Measurements from ENCODE around the gene CANT1. TPM values are rescaled to one million over a fixed set of nuclear protein-coding genes. Genes with fewer than 3 reads are reported as not detected.

The CANT1 gene
- total RNA-seq, 5 donors from 2014 or later (not counting 1 experiment from before 2014, with no cell fraction given) = 46.2 to 63.1 (median 57.7) TPM

DNA sequence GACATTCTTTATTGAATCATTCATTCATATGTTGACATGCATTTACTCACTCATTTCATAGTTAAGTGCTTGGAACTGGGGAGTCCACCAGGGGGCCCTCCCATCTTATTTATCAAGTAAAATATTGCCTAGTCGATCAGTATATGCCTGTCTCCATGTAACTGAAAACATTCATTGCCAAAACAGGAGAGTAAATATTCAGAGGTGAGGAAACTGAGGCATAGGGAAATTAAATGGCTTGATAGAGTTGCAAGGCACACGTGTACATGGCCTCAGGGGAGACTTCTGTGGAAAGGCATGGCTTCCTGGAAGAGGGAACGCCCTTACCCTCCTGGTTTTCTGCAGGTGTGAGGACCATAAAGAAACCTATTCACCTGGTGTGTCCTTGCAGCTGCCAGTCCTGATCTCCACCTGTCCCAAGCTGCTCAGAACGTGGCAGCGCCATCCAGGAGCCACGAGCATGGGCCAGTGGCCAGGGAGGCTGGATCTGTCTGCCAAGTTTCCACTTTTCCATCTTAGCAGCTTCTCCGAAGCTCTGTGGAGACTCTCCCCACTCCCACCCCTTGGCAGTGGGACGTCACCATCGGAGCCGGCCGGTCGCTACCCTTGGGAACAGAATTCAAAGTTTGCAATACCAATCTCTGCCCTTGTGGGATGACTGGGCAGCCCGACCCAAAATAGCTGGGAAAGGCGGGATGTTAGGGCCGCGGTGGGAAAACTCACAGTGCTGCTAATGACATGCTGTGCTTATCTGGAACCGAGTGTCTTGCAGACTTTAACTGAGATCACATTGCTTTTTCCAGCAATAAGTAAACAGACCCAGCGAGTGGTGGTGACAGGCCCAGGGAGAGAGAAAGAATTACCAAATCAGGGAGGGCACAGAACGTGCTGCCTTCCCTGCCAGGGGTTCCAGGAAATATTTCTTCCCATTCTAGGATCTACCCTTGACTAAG, 10.3 kb upstream of the CANT1 start:
- H3K4me1 Mint-ChIP-seq = peaks cover 5 to 8% (median 6%) of the 10 kb centered on the region in 3 donors
- 74% methylated on average over 9 of the region's 19 CpGs for WGBS (ENCODE audit: insufficient coverage)
- POLR2A ChIA-PET = interaction anchor here in 1 of 2 donors (0.7 kb wide), 1 partner anchor 1786 kb away, joined by 5 read pairs; no protein-coding TSS in a partner anchor
- CTCF ChIA-PET = no interaction called here
- DNase-seq (peak in 31 of 35 experiments; percentile 22 to 66 (median 45)), ATAC-seq (replicated peaks in 1 of 4) (peak in 1 of 4 experiments; percentile 52)
- peaks cover 3 to 21% of the 10 kb centered on the region in 2 donors for H3K27me3 Mint-ChIP-seq
- Histone ChIP-seq H3K27ac (ENCODE audit: low read length) (no peak overlapping the region), H3K36me3 (ENCODE audit: control insufficient read depth in 2 of 2, extremely low read depth in 1 of 2, insufficient read depth in 1 of 2, low read length in 1 of 2) (no peaks in the 10 kb centered on the region), H3K4me1 (ENCODE audit: control insufficient read depth in 1 of 2, extremely low read depth in 1 of 2, insufficient read depth in 2 of 2, low read length in 2 of 2) (peaks cover 0 to 15% of the 10 kb centered on the region in 2 experiments), H3K9me3 (no peaks in the 10 kb centered on the region), H3K27me3 (replicated peaks in 1 of 2; ENCODE audit: control insufficient read depth in 2 of 2, extremely low read depth in 1 of 2, insufficient read depth in 2 of 2, low read length in 1 of 2) (peaks cover 0 to 21% of the 10 kb centered on the region in 2 experiments), H3K4me3 (ENCODE audit: control insufficient read depth in 1 of 2, extremely low read depth in 1 of 2, low read length in 1 of 2) (no peak overlapping the region)
- no peak overlapping the region for H3K27ac Mint-ChIP-seq
- no peaks in the 10 kb centered on the region for H3K36me3 Mint-ChIP-seq
- H3K9me3 Mint-ChIP-seq = no peaks in the 10 kb centered on the region
- no peak overlapping the region for H3K4me3 Mint-ChIP-seq

DNA sequence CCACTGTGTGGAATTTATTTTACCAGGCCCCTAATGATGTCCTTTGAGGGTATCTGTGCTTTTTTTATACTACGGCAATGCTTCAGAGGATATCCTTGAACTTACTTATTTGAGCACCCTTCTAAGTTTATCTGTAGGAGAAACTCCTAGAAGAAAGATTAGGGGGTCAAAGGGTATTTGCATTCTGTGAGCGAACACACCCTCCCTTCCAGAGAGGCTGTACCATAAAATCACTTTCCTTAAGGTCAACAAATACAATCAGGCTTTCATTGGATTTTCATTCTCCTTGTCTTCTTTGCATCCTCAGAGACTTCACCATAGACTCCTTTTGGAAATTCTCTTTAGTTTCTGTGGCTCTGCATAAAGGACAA, 9.7 kb upstream of the CANT1 start:
- DNase-seq (no peak), ATAC-seq (replicated peaks in 1 of 4) (no peak)
- H3K4me1 Mint-ChIP-seq = peaks cover 2 to 5% (median 4%) of the 10 kb centered on the region in 3 donors
- no peaks in the 10 kb centered on the region for H3K9me3 ChIP-seq
- no peaks in the 10 kb centered on the region for H3K36me3 Mint-ChIP-seq
- peaks cover 0 to under 1% (median 0%) of the 10 kb centered on the region in 3 donors for H3K9me3 Mint-ChIP-seq
- H3K4me3 ChIP-seq (ENCODE audit: control insufficient read depth in 1 of 2, extremely low read depth in 1 of 2, low read length in 1 of 2) = no peak overlapping the region
- WGBS (ENCODE audit: insufficient coverage) = no CpG with 5 or more reads among the region's 2 CpGs
- POLR2A ChIA-PET = interaction anchor here in 1 of 2 donors (0.7 kb wide), 1 partner anchor 1785 kb away, joined by 5 read pairs; no protein-coding TSS in a partner anchor
- no peak overlapping the region for H3K27ac ChIP-seq (ENCODE audit: low read length)
- H3K27ac Mint-ChIP-seq = no peak overlapping the region
- peaks cover 0 to 9% of the 10 kb centered on the region in 2 experiments for H3K4me1 ChIP-seq (ENCODE audit: control insufficient read depth in 1 of 2, extremely low read depth in 1 of 2, insufficient read depth in 2 of 2, low read length in 2 of 2)
- peaks cover 0 to 14% of the 10 kb centered on the region in 2 experiments for H3K27me3 ChIP-seq (replicated peaks in 1 of 2; ENCODE audit: control insufficient read depth in 2 of 2, extremely low read depth in 1 of 2, insufficient read depth in 2 of 2, low read length in 1 of 2)
- H3K27me3 Mint-ChIP-seq = peaks cover 3 to 18% of the 10 kb centered on the region in 2 donors
- no peaks in the 10 kb centered on the region for H3K36me3 ChIP-seq (ENCODE audit: control insufficient read depth in 2 of 2, extremely low read depth in 1 of 2, insufficient read depth in 1 of 2, low read length in 1 of 2)
- H3K4me3 Mint-ChIP-seq = no peak overlapping the region
- CTCF ChIA-PET = no interaction called here

DNA sequence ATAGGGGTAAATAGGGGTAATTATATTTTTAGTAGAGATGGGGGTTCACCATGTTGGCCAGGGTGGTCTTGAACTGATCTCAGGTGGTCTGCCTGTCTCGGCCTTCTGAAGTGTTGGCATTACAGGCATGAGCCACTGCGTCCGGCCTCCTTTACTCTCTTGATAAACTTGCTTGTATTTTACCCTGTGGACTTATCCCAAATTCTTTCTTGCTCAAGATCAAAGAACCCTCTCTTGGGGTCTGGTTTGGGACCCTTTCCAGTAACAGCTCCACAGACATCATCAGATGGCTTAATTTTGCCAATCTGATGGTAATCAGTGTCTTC, 8.8 kb upstream of the CANT1 start:
- CTCF ChIA-PET = interaction anchor here in 1 of 2 donors (0.6 kb wide), 1 partner anchor 26 kb away, joined by 3 read pairs; no protein-coding TSS in a partner anchor
- DNase-seq = no peak

DNA sequence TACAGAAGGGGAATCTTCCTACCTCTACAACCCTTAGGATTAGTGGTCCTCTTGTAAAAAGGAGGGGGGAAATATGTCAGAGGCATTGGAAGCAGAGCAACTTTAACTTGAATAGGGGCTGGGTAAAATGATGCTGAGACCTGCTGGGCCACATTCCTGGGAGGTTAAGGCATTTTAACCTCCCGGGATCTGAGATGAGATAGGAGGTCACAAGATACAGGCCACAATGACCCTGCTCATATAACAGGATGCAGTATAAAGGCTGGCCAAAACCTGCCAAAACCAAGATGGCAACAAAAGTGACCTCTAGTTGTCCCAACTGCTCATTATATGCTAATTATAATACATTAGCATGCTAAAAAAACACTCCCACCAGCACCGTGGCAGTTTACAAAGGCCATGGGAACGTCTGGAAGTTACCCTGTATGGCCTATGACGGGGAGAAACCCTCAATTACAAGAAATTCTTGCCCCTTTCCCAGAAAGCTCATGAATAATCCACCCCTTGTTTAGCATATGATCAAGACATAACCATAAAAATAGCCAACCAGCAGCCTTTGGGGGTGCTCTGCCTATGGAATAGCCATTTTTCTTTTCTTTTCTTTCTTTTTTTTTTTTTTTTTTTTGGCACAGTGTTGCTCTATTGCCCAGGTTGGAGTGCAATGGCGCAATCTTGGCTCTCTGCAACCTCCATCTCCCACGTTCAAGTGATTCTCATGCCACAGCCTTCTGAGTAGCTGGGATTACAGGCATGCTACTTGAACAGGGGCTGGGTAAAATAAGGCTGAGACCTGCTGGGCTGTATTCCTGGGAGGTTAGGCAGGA, 8.2 kb upstream of the CANT1 start:
- ChIA-PET POLR2A (no interaction called here), CTCF (no interaction called here)
- peaks cover 4 to 12% of the 10 kb centered on the region in 2 donors for H3K27me3 Mint-ChIP-seq
- Histone ChIP-seq H3K9me3 (no peaks in the 10 kb centered on the region), H3K4me1 (ENCODE audit: control insufficient read depth in 1 of 2, extremely low read depth in 1 of 2, insufficient read depth in 2 of 2, low read length in 2 of 2) (no peaks in the 10 kb centered on the region), H3K36me3 (ENCODE audit: control insufficient read depth in 2 of 2, extremely low read depth in 1 of 2, insufficient read depth in 1 of 2, low read length in 1 of 2) (no peaks in the 10 kb centered on the region), H3K4me3 (ENCODE audit: control insufficient read depth in 1 of 2, extremely low read depth in 1 of 2, low read length in 1 of 2) (no peak overlapping the region), H3K27me3 (replicated peaks in 1 of 2; ENCODE audit: control insufficient read depth in 2 of 2, extremely low read depth in 1 of 2, insufficient read depth in 2 of 2, low read length in 1 of 2) (peaks cover 0 to 5% of the 10 kb centered on the region in 2 experiments), H3K27ac (ENCODE audit: low read length) (no peak overlapping the region)
- no peak overlapping the region for H3K27ac Mint-ChIP-seq
- WGBS (ENCODE audit: insufficient coverage) = 67% methylated on average over 1 of the region's 6 CpGs
- ATAC-seq (replicated peaks in 1 of 4) = no peak
- H3K9me3 Mint-ChIP-seq = peaks cover 0 to 4% (median 0%) of the 10 kb centered on the region in 3 donors
- DNase-seq = no peak
- H3K36me3 Mint-ChIP-seq = no peaks in the 10 kb centered on the region
- H3K4me1 Mint-ChIP-seq = no peaks in the 10 kb centered on the region
- H3K4me3 Mint-ChIP-seq = no peak overlapping the region

More for the DNA sequence above, 8.8 kb upstream of the CANT1 start:
- Histone ChIP-seq H3K9me3 (no peaks in the 10 kb centered on the region), H3K4me3 (ENCODE audit: control insufficient read depth in 1 of 2, extremely low read depth in 1 of 2, low read length in 1 of 2) (no peak overlapping the region), H3K27me3 (replicated peaks in 1 of 2; ENCODE audit: control insufficient read depth in 2 of 2, extremely low read depth in 1 of 2, insufficient read depth in 2 of 2, low read length in 1 of 2) (peaks cover 0 to 5% of the 10 kb centered on the region in 2 experiments), H3K4me1 (ENCODE audit: control insufficient read depth in 1 of 2, extremely low read depth in 1 of 2, insufficient read depth in 2 of 2, low read length in 2 of 2) (peaks cover 0 to under 1% of the 10 kb centered on the region in 2 experiments), H3K27ac (ENCODE audit: low read length) (no peak overlapping the region), H3K36me3 (ENCODE audit: control insufficient read depth in 2 of 2, extremely low read depth in 1 of 2, insufficient read depth in 1 of 2, low read length in 1 of 2) (no peaks in the 10 kb centered on the region)
- WGBS (ENCODE audit: insufficient coverage) = no CpG with 5 or more reads among the region's 3 CpGs
- no peaks in the 10 kb centered on the region for H3K36me3 Mint-ChIP-seq
- H3K27me3 Mint-ChIP-seq = peaks cover 4 to 16% of the 10 kb centered on the region in 2 donors
- H3K27ac Mint-ChIP-seq = no peak overlapping the region
- H3K9me3 Mint-ChIP-seq = peaks cover 0 to 4% (median 0%) of the 10 kb centered on the region in 3 donors
- ATAC-seq (replicated peaks in 1 of 4) = no peak
- H3K4me3 Mint-ChIP-seq = no peak overlapping the region
- H3K4me1 Mint-ChIP-seq = no peaks in the 10 kb centered on the region
- POLR2A ChIA-PET = no interaction called here

DNA sequence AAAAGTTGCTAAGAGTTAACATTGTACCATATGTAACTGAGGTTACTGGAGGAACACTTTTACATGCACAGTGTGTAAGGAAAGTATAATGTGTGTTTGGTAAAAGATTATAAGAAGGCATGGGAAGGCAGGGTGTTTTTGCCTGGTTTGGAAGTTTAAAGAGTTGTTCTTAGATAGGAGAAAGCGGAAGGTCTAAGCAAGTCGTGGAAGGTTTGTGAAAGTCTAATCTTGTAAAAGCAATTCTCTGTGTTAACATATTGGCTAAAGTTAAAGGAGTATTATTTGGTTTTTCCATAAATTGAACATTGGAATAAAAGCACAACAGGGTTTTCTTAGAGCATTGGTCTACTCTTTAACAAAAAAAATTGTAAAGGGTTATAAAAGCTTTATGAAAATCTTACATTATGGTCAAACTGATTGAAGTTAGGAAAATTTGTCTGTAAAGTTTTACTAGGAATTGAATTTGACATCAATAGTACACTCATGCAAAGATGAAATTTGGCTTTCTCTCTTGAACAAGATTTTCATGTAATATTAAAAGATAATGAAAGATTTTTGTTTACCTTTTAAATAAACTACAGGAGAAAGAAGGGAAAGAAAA, 4.7 kb upstream of the CANT1 start:
- WGBS (ENCODE audit: insufficient coverage) = 80% methylated on average over 1 of the region's 2 CpGs
- Histone ChIP-seq H3K36me3 (ENCODE audit: control insufficient read depth in 2 of 2, extremely low read depth in 1 of 2, insufficient read depth in 1 of 2, low read length in 1 of 2) (no peaks in the 10 kb centered on the region), H3K27me3 (replicated peaks in 1 of 2; ENCODE audit: control insufficient read depth in 2 of 2, extremely low read depth in 1 of 2, insufficient read depth in 2 of 2, low read length in 1 of 2) (no peaks in the 10 kb centered on the region), H3K4me1 (ENCODE audit: control insufficient read depth in 1 of 2, extremely low read depth in 1 of 2, insufficient read depth in 2 of 2, low read length in 2 of 2) (peaks cover 0 to 8% of the 10 kb centered on the region in 2 experiments), H3K9me3 (no peaks in the 10 kb centered on the region), H3K27ac (ENCODE audit: low read length) (no peak overlapping the region), H3K4me3 (ENCODE audit: control insufficient read depth in 1 of 2, extremely low read depth in 1 of 2, low read length in 1 of 2) (no peak overlapping the region)
- DNase-seq (no peak), ATAC-seq (replicated peaks in 1 of 4) (no peak)
- H3K4me3 Mint-ChIP-seq = no peak overlapping the region
- peaks cover 4 to 7% of the 10 kb centered on the region in 2 donors for H3K27me3 Mint-ChIP-seq
- ChIA-PET CTCF (no interaction called here), POLR2A (no interaction called here)
- H3K9me3 Mint-ChIP-seq = peaks cover 0 to 4% (median 0%) of the 10 kb centered on the region in 3 donors
- peaks cover 7 to 15% (median 11%) of the 10 kb centered on the region in 3 donors for H3K4me1 Mint-ChIP-seq
- no peak overlapping the region for H3K27ac Mint-ChIP-seq
- H3K36me3 Mint-ChIP-seq = no peaks in the 10 kb centered on the region
